SH-SY5Y (cell line): Measurements from ENCODE around the gene TMEM147.

ENCODE experiments used
- GATA2 ChIP-seq: IDR thresholded peaks from 2 replicates; pipeline ENCODE4 v1.6.1; 2011; ENCODE audit warnings: mild to moderate bottlenecking, low read depth, low read length
- GATA3 ChIP-seq: IDR thresholded peaks from 2 replicates; pipeline ENCODE4 v1.6.1; 2011; ENCODE audit warnings: low read depth, mild to moderate bottlenecking, low read length, moderate library complexity

DNA sequence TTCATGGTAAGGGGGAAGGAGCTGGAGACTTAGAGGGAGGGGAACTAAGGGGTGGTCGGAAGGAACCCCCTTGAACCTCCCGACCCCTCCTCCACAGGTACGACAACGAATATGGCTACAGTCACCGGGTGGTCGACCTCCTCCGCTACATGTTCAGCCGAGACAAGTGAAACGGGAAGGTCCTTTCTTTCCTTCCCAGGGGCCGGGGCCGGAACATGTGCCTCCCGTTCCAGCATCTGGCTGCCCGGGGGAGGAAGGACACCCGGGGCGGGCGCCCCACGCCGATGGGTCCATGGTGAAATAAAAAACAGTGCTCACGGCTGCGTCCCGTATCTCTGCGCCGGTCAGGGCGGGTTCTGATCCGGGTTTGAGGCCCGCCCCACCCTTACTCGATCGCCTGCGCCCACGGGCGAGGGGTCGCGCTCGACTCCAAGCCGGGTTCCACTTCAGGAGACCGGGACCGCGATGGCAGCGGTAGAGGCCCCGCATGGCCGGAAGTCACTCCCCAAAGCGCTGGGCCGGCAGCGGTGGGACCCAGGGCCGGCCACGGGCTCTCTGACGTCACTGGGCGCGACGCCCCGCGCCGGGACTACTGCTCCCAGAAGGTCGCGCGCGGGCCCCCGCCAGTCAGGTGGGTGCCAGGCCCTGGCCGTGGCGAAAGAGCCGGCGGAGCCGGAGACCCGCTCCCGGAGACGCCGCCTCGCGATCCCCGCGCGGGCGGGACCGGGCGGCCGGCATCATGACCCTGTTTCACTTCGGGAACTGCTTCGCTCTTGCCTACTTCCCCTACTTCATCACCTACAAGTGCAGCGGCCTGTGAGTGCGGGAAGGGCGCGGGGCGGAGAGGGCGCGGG, at the start of gene TMEM147:
- TF ChIP-seq GATA2 (no peak), GATA3 (no peak)
